GM12891 (cell line): ENCODE data around the gene CD300E. TPM values are rescaled to one million over a fixed set of nuclear protein-coding genes. Genes with fewer than 3 reads are reported as not detected.

ENCODE experiments used
- DNase-seq: peaks from one replicate; pipeline ENCODE4 v3.0.0; 2011; ENCODE audit warnings: low spot score; ENCODE audit not compliant: insufficient read length
- FAIRE-seq: peaks from 2 replicates; lab custom pipeline; 2011; peaks lifted over from hg19 to GRCh38; lab: Jason Lieb, UNC
- PAX5 ChIP-seq: IDR thresholded peaks from 2 replicates; pipeline ENCODE4 v1.6.1; 2011; ENCODE audit warnings: low read length, moderate library complexity, mild to moderate bottlenecking; ENCODE audit not compliant: insufficient read depth, severe bottlenecking
- POLR2A ChIP-seq: IDR thresholded peaks from 2 replicates; pipeline ENCODE4 v1.6.1; 2011; ENCODE audit warnings: low read depth, low read length, control low read depth
- POLR2AphosphoS5 ChIP-seq: IDR thresholded peaks from 2 replicates; pipeline ENCODE4 v1.6.1; 2011; ENCODE audit warnings: low read depth, low read length, control low read depth
- POU2F2 ChIP-seq: IDR thresholded peaks from 2 replicates; pipeline ENCODE4 v1.6.1; 2011; ENCODE audit warnings: low read depth, mild to moderate bottlenecking, control low read depth, low read length, moderate library complexity
- SPI1 ChIP-seq: IDR thresholded peaks from 2 replicates; pipeline ENCODE4 v1.6.1; 2011; ENCODE audit warnings: low read depth, low read length, control low read depth
- TAF1 ChIP-seq: IDR thresholded peaks from 2 replicates; pipeline ENCODE4 v1.6.1; 2011; ENCODE audit warnings: low read depth, low read length, control low read depth
- polyA plus RNA-seq: library from polyadenylated mRNA; unstranded; fragments of >200 nt; gene quantifications from one replicate; pipeline ENCODE4 v1.2.1, GENCODE V29; 2012; ENCODE audit warnings: low read depth, missing spikeins, inconsistent platforms; ENCODE audit not compliant: missing spikeins

Gene CD300E
- polyA plus RNA-seq = not detected

GRCh38 chr17:74623693-74624093 is at the start of gene CD300E:
TSS of gene CD300E (minus strand) at chr17:74623738. CDS start at chr17:74623621, 117 bp downstream.
- DNase-seq = no peak
- no peak for FAIRE-seq
- TF ChIP-seq POLR2A = no peak
- no peak for TF ChIP-seq POU2F2
- TF ChIP-seq POLR2AphosphoS5 = no peak
- no peak for TF ChIP-seq PAX5
- TF ChIP-seq SPI1 = no peak
- TF ChIP-seq TAF1 = no peak

GRCh38 chr17:74671031-74671771 is 47.7 kb upstream of the CD300E start:
- FAIRE-seq (peak; percentile 74), DNase-seq (peak; percentile 52)
- no peak for TF ChIP-seq PAX5

DNA sequence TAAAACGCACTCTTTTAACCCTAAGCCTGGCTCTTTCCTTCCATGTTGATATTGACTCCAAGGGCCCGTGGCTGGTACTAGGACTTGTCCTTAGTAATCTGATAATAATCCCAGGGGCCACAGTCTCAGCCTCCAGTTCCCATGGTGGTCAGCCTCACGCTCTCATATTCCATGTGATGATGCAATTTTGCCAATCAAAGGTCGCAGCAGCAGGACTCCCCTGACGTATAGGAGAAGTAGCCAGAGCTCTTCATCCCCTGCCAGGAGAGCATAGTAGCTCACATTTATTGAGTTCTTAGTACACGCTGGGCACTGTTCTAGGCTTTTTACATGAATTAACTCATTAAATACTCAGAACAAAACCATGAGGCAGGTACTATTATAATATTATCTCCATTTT is 46.8 kb upstream of the CD300E start:
- DNase-seq (no peak), FAIRE-seq (no peak)
- TF ChIP-seq SPI1 (no peak), POLR2A (no peak), PAX5 (no peak), TAF1 (no peak), POU2F2 (no peak), POLR2AphosphoS5 (no peak)

DNA sequence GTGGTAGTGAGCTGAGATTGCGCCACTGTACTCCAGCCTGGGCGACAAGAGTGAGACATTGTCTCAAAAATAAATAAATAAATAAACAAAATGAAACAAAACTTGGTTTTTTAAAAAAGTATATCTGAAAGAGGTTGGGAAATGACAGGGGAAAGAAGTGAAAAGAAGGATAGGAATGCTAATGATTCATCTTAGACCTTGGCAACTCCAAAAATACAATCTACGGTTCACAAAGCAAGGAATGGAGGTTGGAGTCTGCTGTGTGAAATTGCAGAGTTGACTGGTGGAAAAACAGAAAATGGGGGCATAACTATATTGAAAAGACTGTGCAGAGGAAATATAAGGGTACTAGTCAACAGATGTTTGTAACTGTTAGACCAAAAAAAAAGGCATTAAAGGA is 40.0 kb upstream of the CD300E start:
- DNase-seq = no peak
- no peak for FAIRE-seq
- TF ChIP-seq POLR2AphosphoS5 (no peak), TAF1 (no peak), POLR2A (no peak), POU2F2 (no peak), SPI1 (no peak), PAX5 (no peak)

DNA sequence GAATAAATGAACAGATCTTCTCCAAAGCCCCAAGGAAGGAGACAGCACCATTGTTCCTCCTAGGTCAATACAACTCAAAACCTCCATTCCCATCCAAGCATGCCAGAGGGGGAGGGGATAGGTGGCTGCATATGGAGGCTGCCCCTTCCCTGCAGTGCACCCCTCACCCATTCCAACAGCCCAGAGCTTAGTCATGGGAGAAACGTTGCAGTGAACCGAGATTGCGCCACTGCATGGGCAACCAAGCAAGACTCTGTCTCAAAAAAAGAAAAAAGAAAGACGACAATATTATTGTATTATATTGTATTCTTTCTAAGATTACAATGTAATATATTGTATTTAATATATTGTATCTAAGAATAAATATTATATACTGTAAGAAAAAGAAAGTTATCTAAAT is 36.4 kb upstream of the CD300E start:
- DNase-seq (no peak), FAIRE-seq (no peak)
- TF ChIP-seq POLR2AphosphoS5 (no peak), POU2F2 (no peak), POLR2A (no peak), SPI1 (no peak), TAF1 (no peak), PAX5 (no peak)

DNA sequence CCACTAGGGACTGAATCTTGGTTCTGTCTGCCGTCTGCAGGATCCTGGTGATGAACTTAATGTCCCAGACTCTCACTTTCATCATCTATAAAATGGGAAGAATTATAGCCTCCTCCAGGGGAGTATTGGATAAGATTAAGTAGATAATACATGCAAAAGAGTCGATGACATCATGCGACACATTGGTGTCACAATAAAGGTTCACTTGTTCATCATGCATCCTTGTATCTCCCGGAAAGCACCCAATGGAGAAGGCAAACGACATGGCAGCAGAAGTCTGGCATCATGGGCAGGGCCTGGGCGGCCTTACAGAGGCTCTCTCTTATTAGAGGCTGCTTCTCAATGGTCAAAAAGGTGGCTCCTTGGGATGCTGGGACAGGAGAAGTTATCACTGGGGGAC is 35.1 kb upstream of the CD300E start:
- TF ChIP-seq TAF1 (no peak), SPI1 (no peak), POU2F2 (no peak), POLR2A (no peak), PAX5 (no peak), POLR2AphosphoS5 (no peak)
- no peak for DNase-seq
- FAIRE-seq = no peak

GRCh38 chr17:74654742-74655141 is 31.2 kb upstream of the CD300E start:
- no peak for DNase-seq
- FAIRE-seq = no peak
- TF ChIP-seq POLR2A = no peak
- TF ChIP-seq POU2F2 = no peak
- TF ChIP-seq PAX5 = no peak
- TF ChIP-seq SPI1 = no peak
- TF ChIP-seq POLR2AphosphoS5 = no peak
- TF ChIP-seq TAF1 = no peak

DNA sequence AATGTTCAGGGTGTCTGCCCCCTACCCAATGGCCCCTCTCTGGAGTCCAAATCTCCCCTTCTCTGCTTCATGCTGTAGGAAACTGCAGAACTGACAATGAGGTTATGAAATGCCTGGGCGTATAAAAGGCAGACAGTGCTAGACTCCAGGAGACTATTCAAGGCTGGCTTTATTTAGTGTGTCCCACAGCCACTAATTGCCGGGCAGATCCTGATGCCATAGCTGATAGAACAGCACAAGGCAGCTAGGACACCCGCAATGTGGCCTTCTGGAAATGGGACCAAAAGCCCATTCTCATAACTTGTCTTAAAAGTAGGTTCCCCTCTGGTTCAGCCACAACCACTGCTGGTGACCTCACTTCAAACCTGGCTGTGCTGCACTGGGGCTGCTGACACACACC is 28.5 kb upstream of the CD300E start:
- TF ChIP-seq SPI1 (no peak), POLR2AphosphoS5 (no peak), POLR2A (no peak), PAX5 (no peak), POU2F2 (no peak), TAF1 (no peak)
- DNase-seq (no peak), FAIRE-seq (peak; percentile 16)

DNA sequence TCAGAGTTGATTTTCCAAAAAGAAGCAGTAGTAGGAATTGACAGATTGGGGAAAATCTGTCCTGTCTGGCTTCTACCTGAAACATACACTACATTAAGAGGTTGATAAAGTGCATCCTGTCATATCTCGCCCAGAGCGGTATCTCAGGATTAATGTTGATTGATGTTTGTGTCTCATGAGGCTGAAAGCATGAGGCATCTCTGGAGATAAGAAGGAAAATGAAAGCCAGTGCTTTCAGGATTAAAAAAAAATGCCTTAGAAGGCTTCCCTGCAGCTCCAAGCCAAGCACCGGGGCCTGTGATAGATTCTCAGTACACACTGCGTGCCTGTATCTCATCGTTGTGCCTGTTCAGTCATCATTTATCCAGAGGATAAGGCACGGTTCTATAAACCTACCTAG is 26.4 kb upstream of the CD300E start:
- DNase-seq = no peak
- no peak for FAIRE-seq
- TF ChIP-seq POU2F2 (no peak), POLR2A (no peak), POLR2AphosphoS5 (no peak), TAF1 (no peak), PAX5 (no peak), SPI1 (no peak)
